Astrocyte (in vitro differentiated cells and primary cell): ENCODE data around the gene LMBR1L. TPM values are rescaled to one million over a fixed set of nuclear protein-coding genes. Genes with fewer than 3 reads are reported as not detected.

Experiments
- DNase-seq: peaks from one replicate; pipeline ENCODE4 v3.0.0-alpha.2; 2010; ENCODE audit warnings: low read depth
- FAIRE-seq: peaks from 2 replicates; lab custom pipeline; 2011; peaks lifted over from hg19 to GRCh38; lab: Jason Lieb, UNC
- H2AFZ ChIP-seq: 2 replicates; pipeline ENCODE4 v1.6.0; 2012; ENCODE audit warnings: low read depth, low read length, inconsistent platforms
- H3K27ac ChIP-seq: 2 replicates; pipeline ENCODE4 v1.5.1; 2011; ENCODE audit warnings: low read depth, low read length, inconsistent platforms
- H3K27me3 ChIP-seq: 2 replicates; pipeline ENCODE4 v1.6.0; 2011; ENCODE audit warnings: low read length, inconsistent platforms; ENCODE audit not compliant: insufficient read depth
- H3K36me3 ChIP-seq: 2 replicates; pipeline ENCODE4 v1.5.1; 2011; ENCODE audit warnings: low read length, inconsistent platforms; ENCODE audit not compliant: insufficient read depth
- H3K4me1 ChIP-seq: 2 replicates; pipeline ENCODE4 v1.5.1; 2011; ENCODE audit warnings: low read length, inconsistent platforms; ENCODE audit not compliant: insufficient read depth
- H3K4me2 ChIP-seq: 2 replicates; pipeline ENCODE4 v1.6.0; 2012; ENCODE audit warnings: low read length, inconsistent platforms
- H3K4me3 ChIP-seq: 2 replicates; pipeline ENCODE4 v1.5.1; 2011; ENCODE audit warnings: low read depth, mild to moderate bottlenecking, low read length, inconsistent platforms; ENCODE audit not compliant: insufficient read depth
- H3K79me2 ChIP-seq: 2 replicates; pipeline ENCODE4 v1.6.0; 2012; ENCODE audit warnings: mild to moderate bottlenecking, low read length, inconsistent platforms; ENCODE audit not compliant: insufficient read depth
- H3K9ac ChIP-seq: 2 replicates; pipeline ENCODE4 v1.6.0; 2012; ENCODE audit warnings: mild to moderate bottlenecking, low read length, inconsistent platforms
- H3K9me3 ChIP-seq: 2 replicates; pipeline ENCODE4 v1.5.1; 2012; ENCODE audit warnings: low read depth, mild to moderate bottlenecking, low read length, inconsistent platforms; ENCODE audit not compliant: insufficient read depth
- H4K20me1 ChIP-seq: 2 replicates; pipeline ENCODE4 v1.6.0; 2012; ENCODE audit warnings: low read length, inconsistent platforms; ENCODE audit not compliant: insufficient read depth
- H3K27ac Mint-ChIP-seq: one replicate; pipeline ENCODE4 v1.8.0; 2021; ENCODE audit warnings: mild to moderate bottlenecking, mixed read lengths; ENCODE audit not compliant: unreplicated experiment
- H3K27me3 Mint-ChIP-seq: one replicate; pipeline ENCODE4 v1.8.0; 2021; ENCODE audit warnings: low read depth, mixed read lengths; ENCODE audit not compliant: unreplicated experiment
- H3K36me3 Mint-ChIP-seq: one replicate; pipeline ENCODE4 v1.8.0; 2021; ENCODE audit warnings: low read depth, mixed read lengths; ENCODE audit not compliant: unreplicated experiment
- H3K4me1 Mint-ChIP-seq: one replicate; pipeline ENCODE4 v1.8.0; 2021; ENCODE audit warnings: low read depth, mixed read lengths; ENCODE audit not compliant: unreplicated experiment
- H3K4me3 Mint-ChIP-seq: one replicate; pipeline ENCODE4 v1.8.0; 2021; ENCODE audit warnings: mild to moderate bottlenecking, moderate library complexity, mixed read lengths; ENCODE audit not compliant: unreplicated experiment
- H3K9me3 Mint-ChIP-seq: one replicate; pipeline ENCODE4 v1.8.0; 2021; ENCODE audit warnings: mild to moderate bottlenecking, mixed read lengths; ENCODE audit not compliant: unreplicated experiment
- CTCF ChIP-seq: IDR thresholded peaks from 2 replicates; pipeline ENCODE4 v1.5.1; 2011; ENCODE audit warnings: low read depth, mild to moderate bottlenecking, inconsistent platforms, low read length, moderate library complexity; ENCODE audit not compliant: insufficient read depth
- EZH2 ChIP-seq: IDR thresholded peaks from 2 replicates; pipeline ENCODE4 v1.6.1; 2012; ENCODE audit warnings: mild to moderate bottlenecking, low read length, inconsistent platforms; ENCODE audit not compliant: insufficient read depth
- total RNA-seq: library from RNA; stranded (reverse); gene quantifications from 2 replicates; pipeline ENCODE4 v1.2.1, GENCODE V29; 2021

LMBR1L gene
- total RNA-seq, 1 donor from 2014 or later = 61.0 TPM

- Mint-ChIP-seq H3K9me3 (no peaks in the 10 kb centered on the region), H3K4me1 (peaks cover 3% of the 10 kb centered on the region), H3K4me3 (peak overlapping the region; percentile 67), H3K27ac (no peak overlapping the region), H3K36me3 (peaks cover 22% of the 10 kb centered on the region), H3K27me3 (peaks cover 45% of the 10 kb centered on the region)
- Histone ChIP-seq H3K4me1 (peaks cover 32% of the 10 kb centered on the region), H4K20me1 (peaks cover 43% of the 10 kb centered on the region), H3K79me2 (no peaks in the 10 kb centered on the region), H3K27me3 (peaks cover 60% of the 10 kb centered on the region), H2AFZ (no peak overlapping the region), H3K4me3 (no peak overlapping the region), H3K36me3 (peaks cover 11% of the 10 kb centered on the region), H3K4me2 (no peak overlapping the region), H3K9ac (no peak overlapping the region), H3K27ac (no peak overlapping the region), H3K9me3 (no peaks in the 10 kb centered on the region)
- DNase-seq (no peak), FAIRE-seq (no peak)
- TF ChIP-seq EZH2 (no peak), CTCF (no peak)
These were observed 17.7 kb downstream of the LMBR1L start for GRCh38 chr12:49092816-49093406.

GRCh38 chr12:49092086-49092815 is 18.4 kb downstream of the LMBR1L start:
- H2AFZ ChIP-seq = peak overlapping the region; percentile 53
- DNase-seq (no peak), FAIRE-seq (no peak)
- peaks cover 32% of the 10 kb centered on the region for H3K4me1 ChIP-seq
- Mint-ChIP-seq H3K4me3 (peak overlapping the region; percentile 76), H3K36me3 (peaks cover 16% of the 10 kb centered on the region), H3K9me3 (no peaks in the 10 kb centered on the region), H3K4me1 (peaks cover 3% of the 10 kb centered on the region), H3K27me3 (peaks cover 45% of the 10 kb centered on the region), H3K27ac (no peak overlapping the region)
- H4K20me1 ChIP-seq = peaks cover 37% of the 10 kb centered on the region
- peak; percentile 27 for TF ChIP-seq CTCF
- no peak for TF ChIP-seq EZH2
- no peak overlapping the region for H3K27ac ChIP-seq
- no peaks in the 10 kb centered on the region for H3K79me2 ChIP-seq
- peak overlapping the region; percentile 25 for H3K4me3 ChIP-seq
- H3K36me3 ChIP-seq = peaks cover 6% of the 10 kb centered on the region
- H3K4me2 ChIP-seq = peak overlapping the region; percentile 81
- peaks cover 60% of the 10 kb centered on the region for H3K27me3 ChIP-seq
- no peak overlapping the region for H3K9ac ChIP-seq
- no peaks in the 10 kb centered on the region for H3K9me3 ChIP-seq

GRCh38 chr12:49091836-49092085 is 18.9 kb downstream of the LMBR1L start:
- Mint-ChIP-seq H3K4me1 (peaks cover 3% of the 10 kb centered on the region), H3K9me3 (no peaks in the 10 kb centered on the region), H3K27ac (no peak overlapping the region), H3K4me3 (peak overlapping the region; percentile 76), H3K27me3 (peaks cover 45% of the 10 kb centered on the region), H3K36me3 (peaks cover 16% of the 10 kb centered on the region)
- DNase-seq (no peak), FAIRE-seq (no peak)
- no peaks in the 10 kb centered on the region for H3K79me2 ChIP-seq
- no peak for TF ChIP-seq CTCF
- no peak for TF ChIP-seq EZH2
- no peak overlapping the region for H3K27ac ChIP-seq
- peak overlapping the region; percentile 25 for H3K4me3 ChIP-seq
- H2AFZ ChIP-seq = peak overlapping the region; percentile 53
- H3K27me3 ChIP-seq = peaks cover 60% of the 10 kb centered on the region
- H4K20me1 ChIP-seq = peaks cover 33% of the 10 kb centered on the region
- H3K4me1 ChIP-seq = peaks cover 32% of the 10 kb centered on the region
- H3K4me2 ChIP-seq = peak overlapping the region; percentile 81
- no peak overlapping the region for H3K9ac ChIP-seq
- no peaks in the 10 kb centered on the region for H3K9me3 ChIP-seq
- H3K36me3 ChIP-seq = peaks cover 2% of the 10 kb centered on the region
